HG03196 (cell line): ENCODE measurements around the gene PCDHGB7.
"Not testable (repeated sequence)": the region's sequence is repeated elsewhere in the genome, so short reads cannot be mapped to it uniquely, and the experiment has no call there.

Experiments used
- ATAC-seq: cut with Tn5 transposase; IDR thresholded peaks from one replicate; pipeline ENCODE4 v1.9.1; 2021; ENCODE audit not compliant: unreplicated experiment

The PCDHGB7 gene

GRCh38 chr5:141417494-141418172 lies at the start of gene PCDHGB7:
Gene PCDHGB7 (plus strand): TSS chr5:141417677. CDS start chr5:141417860, 183 bp downstream.
- ATAC-seq = peak; percentile 77

- ATAC-seq = peak; percentile 69
Measured at GRCh38 chr5:141369994-141370848, 47.3 kb upstream of the PCDHGB7 start, which contains the start of gene PCDHGB3. Gene PCDHGB3 (plus strand): TSS chr5:141370242. CDS start chr5:141370395, 153 bp downstream.

- no peak for ATAC-seq
Measured at GRCh38 chr5:141371572-141372475, 45.7 kb upstream of the PCDHGB7 start.

GRCh38 chr5:141373673-141374317 lies 43.7 kb upstream of the PCDHGB7 start, which contains the start of gene PCDHGA6:
Gene PCDHGA6 (plus strand): TSS chr5:141373891. CDS start chr5:141374084, 193 bp downstream.
- no peak for ATAC-seq

GRCh38 chr5:141374627-141375026 lies 42.9 kb upstream of the PCDHGB7 start:
- ATAC-seq = no peak

GRCh38 chr5:141375444-141376155 lies 41.9 kb upstream of the PCDHGB7 start:
- ATAC-seq = not testable (repeated sequence)

- ATAC-seq = no peak
Measured at GRCh38 chr5:141382469-141383294, 34.8 kb upstream of the PCDHGB7 start, which contains the start of gene PCDHGA7. Gene PCDHGA7 (plus strand): TSS chr5:141382742. CDS start chr5:141382900, 158 bp downstream.

GRCh38 chr5:141383345-141383744 lies 34.1 kb upstream of the PCDHGB7 start:
- no peak for ATAC-seq

- no peak for ATAC-seq
Measured at GRCh38 chr5:141384471-141385267, 32.8 kb upstream of the PCDHGB7 start.

GRCh38 chr5:141387557-141388311 lies 29.7 kb upstream of the PCDHGB7 start, which contains the start of gene PCDHGB4:
Gene PCDHGB4 (plus strand): TSS chr5:141387698. CDS start chr5:141387885, 187 bp downstream.
- not testable (repeated sequence) for ATAC-seq

GRCh38 chr5:141388661-141389060 lies 28.8 kb upstream of the PCDHGB7 start:
- ATAC-seq = no peak

- no peak for ATAC-seq
Measured at GRCh38 chr5:141389153-141390042, 28.1 kb upstream of the PCDHGB7 start.

- ATAC-seq = no peak
Measured at GRCh38 chr5:141392429-141393198, 24.9 kb upstream of the PCDHGB7 start, which contains the start of gene PCDHGA8. Gene PCDHGA8 (plus strand): TSS chr5:141392633. CDS start chr5:141392814, 181 bp downstream.

- no peak for ATAC-seq
Measured at GRCh38 chr5:141393267-141393666, 24.2 kb upstream of the PCDHGB7 start.
